Measurements from ENCODE around the gene KCTD5.

Gene KCTD5

GRCh38 chr16:2748757-2749455 lies 66.6 kb downstream of the KCTD5 start:
- no peak for TF ChIP-seq CTCF (IDR thresholded peaks at IDR 0.05; ENCODE audit: insufficient read depth, low read depth, low read length, missing control alignments)
- DNase-seq (ENCODE audit: low read depth) = no peak

GRCh38 chr16:2749476-2749875 lies 67.2 kb downstream of the KCTD5 start:
- TF ChIP-seq CTCF (IDR thresholded peaks at IDR 0.05; ENCODE audit: insufficient read depth, low read depth, low read length, missing control alignments) = no peak
- no peak for DNase-seq (ENCODE audit: low read depth)
- H3K4me3 ChIP-seq (ENCODE audit: low read depth, low read length) = no peak overlapping the region

More at GRCh38 chr16:2748757-2749455, 66.6 kb downstream of the KCTD5 start:
- no peak overlapping the region for H3K4me3 ChIP-seq (ENCODE audit: low read depth, low read length)

GRCh38 chr16:2749936-2750335 lies 67.6 kb downstream of the KCTD5 start:
- no peak overlapping the region for H3K4me3 ChIP-seq (ENCODE audit: low read depth, low read length)
- TF ChIP-seq CTCF (IDR thresholded peaks at IDR 0.05; ENCODE audit: insufficient read depth, low read depth, low read length, missing control alignments) = no peak
- DNase-seq (ENCODE audit: low read depth) = no peak

- H3K4me3 ChIP-seq (ENCODE audit: low read depth, low read length) = peak overlapping the region; percentile 79
- no peak for TF ChIP-seq CTCF (IDR thresholded peaks at IDR 0.05; ENCODE audit: insufficient read depth, low read depth, low read length, missing control alignments)
- peak; percentile 93 for DNase-seq (ENCODE audit: low read depth)
Observed at GRCh38 chr16:2751577-2752034, 69.3 kb downstream of the KCTD5 start.

- peak within 1 kb of the TSS; percentile 79 for H3K4me3 ChIP-seq (ENCODE audit: low read depth, low read length)
- TF ChIP-seq CTCF (IDR thresholded peaks at IDR 0.05; ENCODE audit: insufficient read depth, low read depth, low read length, missing control alignments) = no peak
- DNase-seq (ENCODE audit: low read depth) = peak; percentile 98
Observed at GRCh38 chr16:2752035-2752849, 69.9 kb downstream of the KCTD5 start, which contains the start of gene SRRM2. Gene SRRM2, plus strand, starts transcription at chr16:2752638. Its CDS starts 3,727 bp downstream, at chr16:2756365.

- H3K4me3 ChIP-seq (ENCODE audit: low read depth, low read length) = peak overlapping the region; percentile 79
- TF ChIP-seq CTCF (IDR thresholded peaks at IDR 0.05; ENCODE audit: insufficient read depth, low read depth, low read length, missing control alignments) = no peak
- peak; percentile 89 for DNase-seq (ENCODE audit: low read depth)
Observed at GRCh38 chr16:2752850-2753732, 70.8 kb downstream of the KCTD5 start.
